GM10248 (cell line): ENCODE data around the gene MAML2.

Experiments
- CTCF ChIA-PET: fragments of 300-600 bp; sonication (Branson Sonifier 250); formaldehyde crosslinking; extraction: SDS; loops from one replicate; lab custom pipeline; 2021; ENCODE audit warnings: antibody characterized with exemption; lab: Yijun Ruan, JAX
- POLR2A ChIA-PET: fragments of 350-650 bp; sonication (Branson Sonifier 250); formaldehyde crosslinking; extraction: SDS; loops from one replicate; lab custom pipeline; 2020; ENCODE audit warnings: antibody characterized with exemption; lab: Yijun Ruan, JAX
- DNase-seq: peaks from one replicate; pipeline ENCODE4 v3.0.0; 2012; ENCODE audit errors: extremely low spot score
- CTCF ChIP-seq: IDR thresholded peaks from 2 replicates; pipeline ENCODE4 v1.5.1; 2012; ENCODE audit warnings: mild to moderate bottlenecking, low read depth; ENCODE audit errors: extremely low read depth, missing control alignments, control extremely low read depth

Gene MAML2

DNA sequence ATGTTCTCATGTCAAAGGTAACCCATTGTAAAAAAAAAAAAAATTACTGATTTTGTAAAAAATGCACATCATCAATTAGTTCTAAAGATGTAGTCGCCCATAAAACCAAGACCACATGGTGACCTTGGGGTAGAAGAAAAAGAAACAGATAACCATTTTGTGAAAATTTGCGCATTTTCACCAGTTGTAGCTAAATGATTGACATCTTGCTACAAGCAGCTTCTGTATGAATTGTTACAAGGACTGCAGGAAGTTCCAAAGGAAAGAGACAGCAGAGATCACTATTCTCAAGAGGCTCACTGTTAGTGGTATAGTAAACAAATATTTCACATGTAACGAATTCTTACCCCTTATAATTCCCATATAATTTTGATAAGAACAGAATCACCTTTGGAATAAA lies 48.7 kb downstream of the MAML2 start:
- no peak for DNase-seq
- ChIA-PET POLR2A (no interaction called here), CTCF (interaction anchor here (0.7 to 1.9 kb wide), 6 partner anchors 12 to 299 kb away, joined by 3 to 10 read pairs (median 4); partner anchors contain the start of gene MAML2)
- no peak for TF ChIP-seq CTCF

GRCh38 chr11:96293598-96294021 lies 49.4 kb downstream of the MAML2 start:
- ChIA-PET CTCF (interaction anchor here (0.7 to 1.9 kb wide), 5 partner anchors 12 to 298 kb away, joined by 3 to 10 read pairs (median 4); partner anchors contain the start of gene MAML2), POLR2A (no interaction called here)

GRCh38 chr11:96293109-96293508 lies 49.9 kb downstream of the MAML2 start:
- CTCF ChIA-PET, result interaction anchor here (1.9 kb wide), 1 partner anchor 12 kb away, joined by 4 read pairs; no protein-coding TSS in a partner anchor
- no peak for DNase-seq
- no peak for TF ChIP-seq CTCF
- POLR2A ChIA-PET, result no interaction called here

More at GRCh38 chr11:96293598-96294021, 49.4 kb downstream of the MAML2 start:
- peak; percentile 48 for DNase-seq
- TF ChIP-seq CTCF, result no peak

GRCh38 chr11:96292291-96293010 lies 50.5 kb downstream of the MAML2 start:
- DNase-seq, result no peak
- ChIA-PET CTCF (no interaction called here), POLR2A (interaction anchor here (0.6 kb wide), 1 partner anchor 50 kb away, joined by 4 read pairs; the partner anchor contains the start of gene MAML2)
- no peak for TF ChIP-seq CTCF

DNA sequence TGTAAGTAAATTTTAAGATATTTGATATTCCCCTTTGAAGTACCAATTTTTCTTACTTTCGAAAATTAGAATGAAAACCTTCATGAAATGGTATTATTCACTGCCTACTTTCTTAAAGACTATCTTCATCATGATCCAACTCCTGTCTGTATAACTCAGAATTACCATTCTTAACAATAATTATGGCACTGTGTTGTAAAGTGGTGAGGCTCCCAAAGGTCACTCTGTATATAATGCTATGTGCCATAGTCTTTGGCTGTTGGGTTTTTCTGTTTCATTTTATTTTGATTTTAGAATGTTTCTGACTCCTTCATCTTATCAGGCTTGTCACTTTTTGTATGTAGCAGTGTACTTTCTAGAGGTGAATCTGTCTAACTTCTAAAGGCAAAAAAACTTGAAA lies 52.4 kb downstream of the MAML2 start:
- ChIA-PET POLR2A (no interaction called here), CTCF (no interaction called here)
- no peak for TF ChIP-seq CTCF
- DNase-seq, result no peak

DNA sequence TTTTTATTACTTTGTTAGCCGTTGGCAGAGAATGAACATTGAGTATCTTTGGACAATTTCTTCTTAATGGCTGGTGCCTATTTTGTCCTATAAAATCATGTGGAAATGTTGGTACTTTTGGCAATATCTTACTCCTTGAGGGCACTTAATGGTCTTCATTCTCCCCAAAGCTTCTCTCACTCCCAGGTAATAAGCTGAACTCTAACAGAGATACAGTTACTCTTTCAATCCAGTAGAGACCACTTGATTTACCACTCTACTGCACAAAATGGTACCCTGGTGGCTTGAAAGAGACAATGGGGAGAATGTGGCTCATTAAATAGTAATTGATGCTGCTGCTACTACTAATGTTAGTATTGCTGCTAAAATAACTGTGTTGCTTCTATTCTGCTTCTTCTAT lies 53.0 kb downstream of the MAML2 start:
- ChIA-PET CTCF (no interaction called here), POLR2A (no interaction called here)
- DNase-seq, result no peak
- no peak for TF ChIP-seq CTCF
